ENCODE data around the gene PRPS2. TPM values are rescaled to one million over a fixed set of nuclear protein-coding genes. Genes with fewer than 3 reads are reported as not detected.

PRPS2 gene
- total RNA-seq, 4 donors from 2014 or later, result 20.6 to 35.5 (median 33.6) TPM

- H3K4me3 ChIP-seq, result no peak overlapping the region
- 50% methylated on average over 2 of the region's 2 CpGs; no CpG with 5 or more reads in 1 of the 2 donors for WGBS, 2 donors (ENCODE audit: low coverage in 1 of 2)
- ATAC-seq, result no peak
- no peaks in the 10 kb centered on the region for H3K36me3 ChIP-seq
- no peak overlapping the region for H3K27ac ChIP-seq
- no peaks in the 10 kb centered on the region for H3K9me3 ChIP-seq
- no peaks in the 10 kb centered on the region for H3K27me3 ChIP-seq
- TF ChIP-seq, protein P1, sequence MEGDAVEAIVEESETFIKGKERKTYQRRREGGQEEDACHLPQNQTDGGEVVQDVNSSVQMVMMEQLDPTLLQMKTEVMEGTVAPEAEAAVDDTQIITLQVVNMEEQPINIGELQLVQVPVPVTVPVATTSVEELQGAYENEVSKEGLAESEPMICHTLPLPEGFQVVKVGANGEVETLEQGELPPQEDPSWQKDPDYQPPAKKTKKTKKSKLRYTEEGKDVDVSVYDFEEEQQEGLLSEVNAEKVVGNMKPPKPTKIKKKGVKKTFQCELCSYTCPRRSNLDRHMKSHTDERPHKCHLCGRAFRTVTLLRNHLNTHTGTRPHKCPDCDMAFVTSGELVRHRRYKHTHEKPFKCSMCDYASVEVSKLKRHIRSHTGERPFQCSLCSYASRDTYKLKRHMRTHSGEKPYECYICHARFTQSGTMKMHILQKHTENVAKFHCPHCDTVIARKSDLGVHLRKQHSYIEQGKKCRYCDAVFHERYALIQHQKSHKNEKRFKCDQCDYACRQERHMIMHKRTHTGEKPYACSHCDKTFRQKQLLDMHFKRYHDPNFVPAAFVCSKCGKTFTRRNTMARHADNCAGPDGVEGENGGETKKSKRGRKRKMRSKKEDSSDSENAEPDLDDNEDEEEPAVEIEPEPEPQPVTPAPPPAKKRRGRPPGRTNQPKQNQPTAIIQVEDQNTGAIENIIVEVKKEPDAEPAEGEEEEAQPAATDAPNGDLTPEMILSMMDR (IDR thresholded peaks at IDR 0.05), result no peak
- no peak for TF ChIP-seq EP300 (IDR thresholded peaks at IDR 0.05)
- no peak for TF ChIP-seq POLR2AphosphoS5 (IDR thresholded peaks at IDR 0.05)
- TF ChIP-seq POLR2A (IDR thresholded peaks at IDR 0.05), result no peak
- H3K4me1 ChIP-seq, result no peaks in the 10 kb centered on the region
Measured at GRCh38 chrX:12753366-12753765, 37.8 kb upstream of the PRPS2 start.

DNA sequence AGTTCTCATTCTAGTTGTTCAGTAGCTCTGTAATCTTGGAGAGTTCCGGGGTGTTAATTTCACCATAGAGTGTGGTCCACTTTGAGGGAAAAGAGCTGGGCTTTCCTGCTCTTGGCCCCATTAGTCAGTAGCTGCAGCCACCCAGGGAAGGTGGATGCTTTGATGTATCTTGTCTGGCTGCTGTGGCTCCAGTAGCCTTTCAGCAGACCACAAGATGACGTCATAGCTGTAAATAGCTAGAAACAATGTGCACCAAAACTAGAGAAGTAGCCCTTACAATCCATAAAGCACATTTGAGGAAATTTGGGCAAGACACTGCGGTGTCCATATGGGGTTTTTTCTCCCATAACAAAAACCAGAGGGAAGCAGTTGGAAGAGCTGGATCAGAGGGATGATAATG lies 32.9 kb upstream of the PRPS2 start:
- Histone ChIP-seq H3K4me1 (no peaks in the 10 kb centered on the region), H3K27me3 (no peaks in the 10 kb centered on the region), H3K27ac (no peak overlapping the region), H3K9me3 (no peaks in the 10 kb centered on the region), H3K36me3 (no peaks in the 10 kb centered on the region), H3K4me3 (no peak overlapping the region)
- no peak for ATAC-seq
- WGBS, 2 donors (ENCODE audit: low coverage in 1 of 2), result 53% methylated on average over 3 of the region's 3 CpGs; no CpG with 5 or more reads in 1 of the 2 donors
- TF ChIP-seq, protein P1 (IDR thresholded peaks at IDR 0.05), result no peak
- no peak for TF ChIP-seq POLR2AphosphoS5 (IDR thresholded peaks at IDR 0.05)
- no peak for TF ChIP-seq POLR2A (IDR thresholded peaks at IDR 0.05)
- no peak for TF ChIP-seq EP300 (IDR thresholded peaks at IDR 0.05)

DNA sequence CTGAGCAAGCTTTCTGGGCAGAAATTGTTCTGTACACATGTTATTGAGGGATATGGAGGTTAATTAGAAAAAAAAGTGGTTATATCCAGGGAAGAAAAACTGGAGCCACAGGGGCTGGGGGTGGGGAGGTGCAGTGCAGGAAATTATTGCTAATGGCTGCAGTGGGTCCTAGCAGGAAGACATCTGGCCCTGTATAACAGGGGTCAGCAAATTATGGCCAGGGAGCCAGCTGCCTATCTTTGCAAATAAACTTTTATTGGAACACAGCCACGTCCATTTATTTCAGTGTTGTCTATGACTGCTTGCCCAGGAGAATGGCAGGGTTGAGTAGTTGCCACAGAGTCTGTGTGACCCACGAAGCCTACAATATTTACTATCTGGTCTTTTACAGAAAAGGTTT lies 23.4 kb upstream of the PRPS2 start:
- TF ChIP-seq EP300 (IDR thresholded peaks at IDR 0.05) (no peak), POLR2AphosphoS5 (IDR thresholded peaks at IDR 0.05) (no peak), POLR2A (IDR thresholded peaks at IDR 0.05) (no peak)
- TF ChIP-seq, protein P1 (IDR thresholded peaks at IDR 0.05), result no peak
- Histone ChIP-seq H3K4me1 (no peaks in the 10 kb centered on the region), H3K9me3 (no peaks in the 10 kb centered on the region), H3K36me3 (no peaks in the 10 kb centered on the region), H3K27me3 (peaks cover 13% of the 10 kb centered on the region), H3K27ac (no peak overlapping the region), H3K4me3 (no peak overlapping the region)
- 25 to 54% methylated on average over 1 to 2 of the region's 2 CpGs for WGBS, 2 donors (ENCODE audit: low coverage in 1 of 2)
- ATAC-seq, result no peak

DNA sequence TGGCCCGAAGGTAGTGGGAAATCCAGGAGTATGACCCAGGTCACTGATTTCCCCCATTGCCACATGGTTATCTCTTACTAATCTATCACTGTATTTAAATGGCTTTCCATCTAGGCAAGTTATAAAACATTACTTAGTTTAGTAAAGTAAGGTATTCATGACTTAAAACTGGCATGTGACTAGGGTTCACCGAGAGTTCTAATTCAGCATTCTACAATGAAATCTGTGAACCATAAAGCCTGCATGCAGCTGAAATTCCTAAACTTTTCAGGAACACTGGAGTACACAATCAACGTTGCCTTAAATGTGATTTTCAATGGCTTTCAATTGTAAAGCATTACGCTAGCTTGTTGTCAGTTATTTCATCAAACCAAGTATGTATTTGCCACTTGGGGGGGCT lies 22.7 kb upstream of the PRPS2 start:
- Histone ChIP-seq H3K36me3 (no peaks in the 10 kb centered on the region), H3K9me3 (no peaks in the 10 kb centered on the region), H3K27ac (no peak overlapping the region), H3K4me1 (no peaks in the 10 kb centered on the region), H3K4me3 (no peak overlapping the region), H3K27me3 (peaks cover 13% of the 10 kb centered on the region)
- no peak for ATAC-seq
- 83 to 85% methylated on average over 4 of the region's 4 CpGs for WGBS, 2 donors (ENCODE audit: low coverage in 1 of 2)
- TF ChIP-seq POLR2A (IDR thresholded peaks at IDR 0.05) (no peak), POLR2AphosphoS5 (IDR thresholded peaks at IDR 0.05) (no peak), EP300 (IDR thresholded peaks at IDR 0.05) (no peak)

GRCh38 chrX:12770440-12770839 lies 20.8 kb upstream of the PRPS2 start:
- Histone ChIP-seq H3K27me3 (peaks cover 13% of the 10 kb centered on the region), H3K4me3 (no peak overlapping the region), H3K4me1 (no peaks in the 10 kb centered on the region), H3K9me3 (no peaks in the 10 kb centered on the region), H3K27ac (no peak overlapping the region), H3K36me3 (no peaks in the 10 kb centered on the region)
- TF ChIP-seq EP300 (IDR thresholded peaks at IDR 0.05), result no peak
- TF ChIP-seq POLR2A (IDR thresholded peaks at IDR 0.05), result no peak
- TF ChIP-seq, protein P1 (IDR thresholded peaks at IDR 0.05), result peak; percentile 24 to 65 (median 28)
- TF ChIP-seq POLR2AphosphoS5 (IDR thresholded peaks at IDR 0.05), result no peak
- no peak for ATAC-seq
- 15 to 50% methylated on average over 4 to 5 of the region's 5 CpGs for WGBS, 2 donors (ENCODE audit: low coverage in 1 of 2)

Measured in gastroesophageal sphincter (tissue), 4 donors.